Measurements from ENCODE around the gene MMS22L. TPM values are rescaled to one million over a fixed set of nuclear protein-coding genes. Genes with fewer than 3 reads are reported as not detected.

MMS22L gene
- 2.8 and 5.6 TPM in 2 replicates for total RNA-seq

GRCh38 chr6:97282726-97283617, at the start of gene MMS22L:
Gene MMS22L (minus strand): TSS chr6:97283216. CDS start chr6:97282477, 739 bp downstream.

Measured in cardiac ventricle fibroblast (primary cell).